HCT116 (cell line): ENCODE results near the gene VPS37B. TPM values are rescaled to one million over a fixed set of nuclear protein-coding genes. Genes with fewer than 3 reads are reported as not detected.

Source experiments
- ATAC-seq: fragments of 200-7000 bp; cut with Tn5 transposase; 2 replicates; pipeline ENCODE4 v1.9.1; 2020; ENCODE audit warnings: mild to moderate bottlenecking, moderate library complexity
- BruUV-seq: library from RNA; stranded (reverse); fragments of 400-500 nt; replicated peaks from 2 replicates; lab custom pipeline; 2021; lab: Mats Ljungman, UMichigan
- CTCF ChIA-PET: fragments of 300-600 bp; sonication (Branson Sonifier 250); formaldehyde crosslinking; loops from one replicate; lab custom pipeline; 2021; ENCODE audit warnings: antibody characterized with exemption; lab: Charles Lee
- POLR2A ChIA-PET: fragments of 300-600, 350-600 bp; sonication (Branson Sonifier 250); formaldehyde crosslinking; loops from one replicate; lab custom pipeline; 2021; ENCODE audit warnings: antibody characterized with exemption; lab: Charles Lee
- RAD21 ChIA-PET, 2 experiments: fragments of 300-600 bp; sonication (Branson Sonifier 250); formaldehyde crosslinking; loops; one replicate each; lab custom pipeline; 2023; ENCODE audit warnings: low total read pairs in 2 of 2; ENCODE audit not compliant: uncharacterized antibody in 2 of 2, unreplicated experiment in 2 of 2, low non-redundant PET in 1 of 2; lab: Charles Lee
- DNase-seq: peaks from one replicate; pipeline ENCODE4 v3.0.0-alpha.2; 2010; ENCODE audit warnings: low read depth, low spot score
- H2AFZ ChIP-seq: fragments of 200-600 bp; shearing (Covaris generic), sonication (generic); 2 replicates; pipeline ENCODE4 v1.6.1; 2017; ENCODE audit warnings: low read depth, mixed run types, mixed read lengths, antibody characterized with exemption, low read length; ENCODE audit not compliant: poor library complexity, severe bottlenecking
- H3K27ac ChIP-seq: 2 replicates; pipeline ENCODE4 v1.5.1; 2012; ENCODE audit warnings: low read depth, low read length
- H3K27me3 ChIP-seq: fragments of 200-600 bp; sonication (generic); 2 replicates; pipeline ENCODE4 v1.6.1; 2016; ENCODE audit warnings: mixed run types, low read length, mixed read lengths; ENCODE audit not compliant: insufficient read depth
- H3K36me3 ChIP-seq, 2 experiments: fragments of 200-500 bp in 1 of 2; fragments of 200-600 bp in 1 of 2; sonication (Bioruptor generic) in 1 of 2; sonication (generic) in 1 of 2; 2 replicates each; pipeline versions ENCODE4 v1.5.1 to v1.6.1; 2014 to 2016; ENCODE audit warnings: low read length in 2 of 2, inconsistent platforms in 1 of 2, mixed read lengths in 1 of 2, mixed run types in 1 of 2; ENCODE audit not compliant: insufficient read depth in 2 of 2, control insufficient read depth in 1 of 2
- H3K4me1 ChIP-seq, 2 experiments: fragments of 200-600 bp in 1 of 2; sonication (generic) in 1 of 2; 2 replicates each; pipeline versions ENCODE4 v1.5.1 to v1.6.1; 2012 to 2017; ENCODE audit warnings: low read length in 2 of 2, inconsistent platforms in 1 of 2, mild to moderate bottlenecking in 1 of 2, mixed read lengths in 1 of 2, mixed run types in 1 of 2, moderate library complexity in 1 of 2; ENCODE audit not compliant: insufficient read depth in 2 of 2, control insufficient read depth in 1 of 2
- H3K4me2 ChIP-seq: fragments of 200-600 bp; sonication (generic); 2 replicates; pipeline ENCODE4 v1.6.1; 2017; ENCODE audit warnings: mixed run types, low read length, mixed read lengths
- H3K4me3 ChIP-seq, 2 experiments: fragments of 200-600 bp in 1 of 2; sonication (generic) in 1 of 2; replicated peaks in 1 of 2; 2 replicates each; pipeline ENCODE4 v1.5.1; 2011 to 2016; ENCODE audit warnings: low read length in 2 of 2, control low read depth in 1 of 2, low read depth in 1 of 2, mild to moderate bottlenecking in 1 of 2, mixed read lengths in 1 of 2, mixed run types in 1 of 2
- H3K79me2 ChIP-seq: fragments of 200-600 bp; sonication (generic); 2 replicates; pipeline ENCODE4 v1.6.1; 2017; ENCODE audit warnings: mild to moderate bottlenecking, mixed run types, low read length, moderate library complexity, mixed read lengths; ENCODE audit not compliant: insufficient read depth
- H3K9ac ChIP-seq: fragments of 200-600 bp; sonication (generic); 2 replicates; pipeline ENCODE4 v1.6.1; 2016; ENCODE audit warnings: low read length, mixed read lengths
- H3K9me2 ChIP-seq: fragments of 200-600 bp; sonication (generic), shearing (Covaris generic); 2 replicates; pipeline ENCODE4 v1.6.1; 2017; ENCODE audit warnings: mixed run types, mild to moderate bottlenecking, moderate library complexity; ENCODE audit not compliant: insufficient read depth
- H3K9me3 ChIP-seq, 2 experiments: fragments of 200-500 bp in 1 of 2; fragments of 200-600 bp in 1 of 2; sonication (Bioruptor generic) in 1 of 2; sonication (generic) in 1 of 2; 2 replicates each; pipeline ENCODE4 v1.6.1; 2014 to 2017; ENCODE audit warnings: low read length in 2 of 2, mixed read lengths in 2 of 2, inconsistent platforms in 1 of 2, low read depth in 1 of 2, mild to moderate bottlenecking in 1 of 2, mixed run types in 1 of 2, moderate library complexity in 1 of 2; ENCODE audit not compliant: control insufficient read depth in 1 of 2, insufficient read depth in 1 of 2
- H4K20me1 ChIP-seq: fragments of 200-600 bp; sonication (generic), shearing (Covaris generic); 2 replicates; pipeline ENCODE4 v1.6.1; 2017; ENCODE audit warnings: mixed run types, mild to moderate bottlenecking, moderate library complexity; ENCODE audit not compliant: insufficient read depth
- CBX3 ChIP-seq: IDR thresholded peaks from 2 replicates; pipeline ENCODE4 v1.6.1; 2012; ENCODE audit warnings: low read depth
- EGR1 ChIP-seq: IDR thresholded peaks from 2 replicates; pipeline ENCODE4 v1.6.1; 2012; ENCODE audit warnings: low read depth
- EZH2phosphoT487 ChIP-seq: fragments of 200-600 bp; IDR thresholded peaks from 2 replicates; pipeline ENCODE4 v1.6.1; 2018; ENCODE audit warnings: antibody characterized with exemption, borderline replicate concordance
- JUND ChIP-seq: IDR thresholded peaks from 2 replicates; pipeline ENCODE4 v1.6.1; 2012
- POLR2A ChIP-seq: IDR thresholded peaks from 2 replicates; pipeline ENCODE4 v1.7.0; 2011; ENCODE audit warnings: borderline replicate concordance; ENCODE audit not compliant: insufficient read depth, insufficient read length; ENCODE audit errors: extremely low read depth
- POLR2AphosphoS5 ChIP-seq: IDR thresholded peaks from 2 replicates; pipeline ENCODE4 v1.6.1; 2011; ENCODE audit warnings: mild to moderate bottlenecking, low read depth, low read length, moderate library complexity
- RAD21 ChIP-seq: IDR thresholded peaks from 2 replicates; pipeline ENCODE4 v1.6.1; 2012; ENCODE audit warnings: low read depth, mild to moderate bottlenecking
- SIN3A ChIP-seq: IDR thresholded peaks from 2 replicates; pipeline ENCODE4 v1.6.1; 2012; ENCODE audit warnings: low read depth
- SP1 ChIP-seq: IDR thresholded peaks from 2 replicates; pipeline ENCODE4 v1.6.1; 2012; ENCODE audit warnings: low read depth
- SRF ChIP-seq: IDR thresholded peaks from 2 replicates; pipeline ENCODE4 v1.6.1; 2012; ENCODE audit warnings: low read depth
- TCF7L2 ChIP-seq: IDR thresholded peaks from 2 replicates; pipeline ENCODE4 v1.7.0; 2011; ENCODE audit warnings: borderline replicate concordance, inconsistent platforms; ENCODE audit not compliant: insufficient read depth, insufficient read length; ENCODE audit errors: extremely low read depth
- YY1 ChIP-seq: IDR thresholded peaks from 2 replicates; pipeline ENCODE4 v1.6.1; 2011; ENCODE audit warnings: low read length, low read depth, moderate library complexity, mild to moderate bottlenecking; ENCODE audit not compliant: insufficient replicate concordance; ENCODE audit errors: extremely low read depth
- ZFX ChIP-seq: fragments of 450-650 bp; IDR thresholded peaks from 2 replicates; pipeline ENCODE4 v1.6.1; 2017
- ZNF274 ChIP-seq: fragments of 200-500 bp; sonication (Bioruptor generic); IDR thresholded peaks from 2 replicates; pipeline ENCODE4 v1.6.1; 2014; ENCODE audit warnings: mild to moderate bottlenecking, low read depth, low read length, inconsistent platforms
- intact Hi-C: fragments of 100-400 bp; cut with micrococcal nuclease; formaldehyde crosslinking; loops from 2 replicates; pipeline ENCODE4 v1.10.0; 2022
- total RNA-seq: library from RNA; stranded (reverse); gene quantifications from one replicate; pipeline ENCODE4 v1.2.1, GENCODE V29; 2021; ENCODE audit not compliant: unreplicated experiment
- TF ChIP-seq, protein P1 (sequence below), 3 experiments: fragments of 200-600 bp in 1 of 3; sonication (generic) in 1 of 3; IDR thresholded peaks in 2 of 3; conservative IDR thresholded peaks in 1 of 3; 2 replicates each; pipeline ENCODE4 v1.5.1; 2012 to 2017; ENCODE audit warnings: low read depth in 2 of 3, low read length in 2 of 3, antibody characterized with exemption in 1 of 3, borderline replicate concordance in 1 of 3, control low read depth in 1 of 3, mild to moderate bottlenecking in 1 of 3, mixed read lengths in 1 of 3, mixed run types in 1 of 3, moderate library complexity in 1 of 3; ENCODE audit not compliant: insufficient read depth in 1 of 3
- TF ChIP-seq, protein P2 (sequence below): IDR thresholded peaks from 2 replicates; pipeline ENCODE4 v1.6.1; 2012; ENCODE audit warnings: low read depth
- TF ChIP-seq, protein P3 (sequence below): IDR thresholded peaks from 2 replicates; pipeline ENCODE4 v1.6.1; 2012
- TF ChIP-seq, protein P4 (sequence below): IDR thresholded peaks from 2 replicates; pipeline ENCODE4 v1.6.1; 2011; ENCODE audit warnings: mild to moderate bottlenecking, low read length, moderate library complexity; ENCODE audit not compliant: insufficient replicate concordance; ENCODE audit errors: extremely low read depth

VPS37B gene
- total RNA-seq, 1 experiment from 2014 or later, result 55.0 TPM

DNA sequence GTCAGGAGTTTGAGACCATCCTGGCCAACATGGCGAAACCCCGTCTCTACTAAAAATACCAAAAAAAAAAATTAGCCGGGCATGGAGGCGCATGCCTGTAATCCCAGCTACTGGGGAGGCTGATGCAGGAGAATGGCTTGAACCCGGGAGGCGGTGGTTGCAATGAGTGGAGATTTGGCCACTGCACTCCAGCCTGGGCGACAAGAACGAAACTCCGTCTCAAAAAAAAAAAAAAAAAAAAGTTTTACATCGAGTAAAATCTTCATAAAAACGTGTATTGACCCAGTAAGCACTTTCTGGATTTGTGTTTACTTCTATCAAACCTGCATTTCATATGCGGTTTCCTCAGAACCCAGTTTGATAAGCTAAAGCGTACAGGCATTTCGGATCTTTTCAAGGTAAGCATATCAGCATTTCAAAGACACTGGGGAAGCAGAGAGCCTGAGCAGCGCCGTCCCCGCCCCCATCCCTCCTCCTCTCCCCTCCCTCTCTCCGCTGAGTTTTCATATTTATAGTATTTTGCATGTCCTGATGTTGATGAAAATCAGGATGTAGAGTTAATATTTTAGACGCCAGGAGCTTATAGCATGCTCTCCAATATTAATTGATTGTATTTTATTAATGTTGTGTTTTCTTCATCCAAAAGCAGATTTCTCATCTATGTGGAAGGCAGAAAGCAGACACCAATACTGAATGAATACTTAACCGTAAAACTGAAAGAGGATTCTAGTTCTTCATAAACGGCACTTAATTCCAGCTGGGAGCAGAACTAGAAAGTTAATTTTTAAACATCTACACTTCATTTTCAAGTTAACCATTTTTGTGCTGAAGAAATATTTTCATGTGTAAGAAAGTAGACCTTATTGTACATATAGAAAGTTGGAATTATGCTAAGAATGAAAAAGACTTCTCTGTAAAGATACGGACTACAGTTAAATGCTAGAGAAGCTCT is 69.9 kb downstream of the VPS37B start:
- Histone ChIP-seq H3K79me2 (no peaks in the 10 kb centered on the region), H4K20me1 (no peaks in the 10 kb centered on the region), H3K9ac (no peak overlapping the region), H3K9me2 (no peaks in the 10 kb centered on the region), H3K4me3 (no peak overlapping the region), H3K4me2 (no peak overlapping the region), H2AFZ (no peak overlapping the region), H3K27ac (no peak overlapping the region), H3K27me3 (no peaks in the 10 kb centered on the region), H3K36me3 (no peaks in the 10 kb centered on the region), H3K4me1 (peaks cover 6 to 9% of the 10 kb centered on the region in 2 experiments; a peak in 3 of 4 replicates), H3K9me3 (no peaks in the 10 kb centered on the region)
- POLR2A ChIA-PET, result no interaction called here
- RAD21 ChIA-PET, result no interaction called here
- ATAC-seq (no peak), DNase-seq (no peak)
- BruUV-seq, result no TSS peak
- intact Hi-C loops, result no loop called here
- CTCF ChIA-PET, result interaction anchor here (0.8 kb wide), 1 partner anchor 32 kb away, joined by 4 read pairs; no protein-coding TSS in a partner anchor
- no peak for TF ChIP-seq EGR1
- TF ChIP-seq JUND, result no peak
- TF ChIP-seq, protein P1, sequence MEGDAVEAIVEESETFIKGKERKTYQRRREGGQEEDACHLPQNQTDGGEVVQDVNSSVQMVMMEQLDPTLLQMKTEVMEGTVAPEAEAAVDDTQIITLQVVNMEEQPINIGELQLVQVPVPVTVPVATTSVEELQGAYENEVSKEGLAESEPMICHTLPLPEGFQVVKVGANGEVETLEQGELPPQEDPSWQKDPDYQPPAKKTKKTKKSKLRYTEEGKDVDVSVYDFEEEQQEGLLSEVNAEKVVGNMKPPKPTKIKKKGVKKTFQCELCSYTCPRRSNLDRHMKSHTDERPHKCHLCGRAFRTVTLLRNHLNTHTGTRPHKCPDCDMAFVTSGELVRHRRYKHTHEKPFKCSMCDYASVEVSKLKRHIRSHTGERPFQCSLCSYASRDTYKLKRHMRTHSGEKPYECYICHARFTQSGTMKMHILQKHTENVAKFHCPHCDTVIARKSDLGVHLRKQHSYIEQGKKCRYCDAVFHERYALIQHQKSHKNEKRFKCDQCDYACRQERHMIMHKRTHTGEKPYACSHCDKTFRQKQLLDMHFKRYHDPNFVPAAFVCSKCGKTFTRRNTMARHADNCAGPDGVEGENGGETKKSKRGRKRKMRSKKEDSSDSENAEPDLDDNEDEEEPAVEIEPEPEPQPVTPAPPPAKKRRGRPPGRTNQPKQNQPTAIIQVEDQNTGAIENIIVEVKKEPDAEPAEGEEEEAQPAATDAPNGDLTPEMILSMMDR (IDR thresholded peaks at IDR 0.05 in 2 of 3, conservative IDR thresholded peaks at IDR 0.05 in 1 of 3; ENCODE audit: borderline replicate concordance in 1 of 3, insufficient read depth in 1 of 3, low read depth in 2 of 3, low read length in 2 of 3), result no peak
- TF ChIP-seq, protein P2, sequence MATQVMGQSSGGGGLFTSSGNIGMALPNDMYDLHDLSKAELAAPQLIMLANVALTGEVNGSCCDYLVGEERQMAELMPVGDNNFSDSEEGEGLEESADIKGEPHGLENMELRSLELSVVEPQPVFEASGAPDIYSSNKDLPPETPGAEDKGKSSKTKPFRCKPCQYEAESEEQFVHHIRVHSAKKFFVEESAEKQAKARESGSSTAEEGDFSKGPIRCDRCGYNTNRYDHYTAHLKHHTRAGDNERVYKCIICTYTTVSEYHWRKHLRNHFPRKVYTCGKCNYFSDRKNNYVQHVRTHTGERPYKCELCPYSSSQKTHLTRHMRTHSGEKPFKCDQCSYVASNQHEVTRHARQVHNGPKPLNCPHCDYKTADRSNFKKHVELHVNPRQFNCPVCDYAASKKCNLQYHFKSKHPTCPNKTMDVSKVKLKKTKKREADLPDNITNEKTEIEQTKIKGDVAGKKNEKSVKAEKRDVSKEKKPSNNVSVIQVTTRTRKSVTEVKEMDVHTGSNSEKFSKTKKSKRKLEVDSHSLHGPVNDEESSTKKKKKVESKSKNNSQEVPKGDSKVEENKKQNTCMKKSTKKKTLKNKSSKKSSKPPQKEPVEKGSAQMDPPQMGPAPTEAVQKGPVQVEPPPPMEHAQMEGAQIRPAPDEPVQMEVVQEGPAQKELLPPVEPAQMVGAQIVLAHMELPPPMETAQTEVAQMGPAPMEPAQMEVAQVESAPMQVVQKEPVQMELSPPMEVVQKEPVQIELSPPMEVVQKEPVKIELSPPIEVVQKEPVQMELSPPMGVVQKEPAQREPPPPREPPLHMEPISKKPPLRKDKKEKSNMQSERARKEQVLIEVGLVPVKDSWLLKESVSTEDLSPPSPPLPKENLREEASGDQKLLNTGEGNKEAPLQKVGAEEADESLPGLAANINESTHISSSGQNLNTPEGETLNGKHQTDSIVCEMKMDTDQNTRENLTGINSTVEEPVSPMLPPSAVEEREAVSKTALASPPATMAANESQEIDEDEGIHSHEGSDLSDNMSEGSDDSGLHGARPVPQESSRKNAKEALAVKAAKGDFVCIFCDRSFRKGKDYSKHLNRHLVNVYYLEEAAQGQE, result no peak
- TF ChIP-seq YY1, result no peak
- no peak for TF ChIP-seq ZNF274
- TF ChIP-seq, protein P3, sequence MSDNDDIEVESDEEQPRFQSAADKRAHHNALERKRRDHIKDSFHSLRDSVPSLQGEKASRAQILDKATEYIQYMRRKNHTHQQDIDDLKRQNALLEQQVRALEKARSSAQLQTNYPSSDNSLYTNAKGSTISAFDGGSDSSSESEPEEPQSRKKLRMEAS, result no peak
- TF ChIP-seq POLR2AphosphoS5, result no peak
- no peak for TF ChIP-seq SRF
- TF ChIP-seq ZFX, result no peak
- no peak for TF ChIP-seq POLR2A
- TF ChIP-seq CBX3, result no peak
- TF ChIP-seq, protein P4, sequence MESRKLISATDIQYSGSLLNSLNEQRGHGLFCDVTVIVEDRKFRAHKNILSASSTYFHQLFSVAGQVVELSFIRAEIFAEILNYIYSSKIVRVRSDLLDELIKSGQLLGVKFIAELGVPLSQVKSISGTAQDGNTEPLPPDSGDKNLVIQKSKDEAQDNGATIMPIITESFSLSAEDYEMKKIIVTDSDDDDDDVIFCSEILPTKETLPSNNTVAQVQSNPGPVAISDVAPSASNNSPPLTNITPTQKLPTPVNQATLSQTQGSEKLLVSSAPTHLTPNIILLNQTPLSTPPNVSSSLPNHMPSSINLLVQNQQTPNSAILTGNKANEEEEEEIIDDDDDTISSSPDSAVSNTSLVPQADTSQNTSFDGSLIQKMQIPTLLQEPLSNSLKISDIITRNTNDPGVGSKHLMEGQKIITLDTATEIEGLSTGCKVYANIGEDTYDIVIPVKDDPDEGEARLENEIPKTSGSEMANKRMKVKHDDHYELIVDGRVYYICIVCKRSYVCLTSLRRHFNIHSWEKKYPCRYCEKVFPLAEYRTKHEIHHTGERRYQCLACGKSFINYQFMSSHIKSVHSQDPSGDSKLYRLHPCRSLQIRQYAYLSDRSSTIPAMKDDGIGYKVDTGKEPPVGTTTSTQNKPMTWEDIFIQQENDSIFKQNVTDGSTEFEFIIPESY, result no peak
- no peak for TF ChIP-seq RAD21
- TF ChIP-seq TCF7L2, result no peak
- TF ChIP-seq SP1, result no peak
- TF ChIP-seq EZH2phosphoT487, result no peak
- no peak for TF ChIP-seq SIN3A
